ENCODE data around the gene RELN.

Gene RELN

DNA sequence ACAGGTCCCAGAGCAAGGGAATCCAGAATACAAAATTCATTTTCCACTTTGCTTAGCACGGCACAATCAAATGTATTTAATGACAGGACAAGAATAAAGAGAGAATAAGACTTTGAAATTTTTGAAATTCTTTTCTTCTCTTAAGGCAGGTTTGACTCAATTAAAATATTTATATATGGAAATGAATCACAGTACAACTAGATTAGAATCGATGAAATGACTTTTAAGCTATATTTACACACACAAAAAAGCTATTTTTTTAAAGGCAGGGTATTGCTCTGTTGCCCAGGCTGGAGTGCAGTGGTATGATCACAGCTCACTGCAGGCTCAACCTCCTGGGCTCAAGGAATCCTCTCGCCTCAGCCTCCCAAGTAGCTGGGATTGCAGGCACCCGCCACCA is 278.0 kb downstream of the RELN start:
- no peak for DNase-seq

DNA sequence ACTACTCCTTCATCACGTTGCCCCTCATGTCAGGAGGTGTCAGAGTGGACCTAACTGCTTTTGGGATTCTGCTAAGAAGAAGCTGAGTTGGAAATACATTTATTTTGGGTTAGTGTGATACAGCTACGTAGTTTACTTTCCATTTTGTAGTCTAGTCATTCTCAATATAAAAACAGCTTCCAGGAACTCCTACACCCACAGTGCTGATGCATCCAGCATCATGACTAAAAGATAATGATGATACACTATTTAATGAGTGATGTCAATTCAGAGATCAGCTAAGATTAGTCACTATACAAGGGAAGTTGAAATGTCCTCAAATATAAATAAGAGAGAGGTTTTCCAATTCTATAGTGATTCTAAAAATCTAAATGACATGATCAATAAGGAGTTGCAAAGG is 279.2 kb downstream of the RELN start:
- no peak for DNase-seq

DNA sequence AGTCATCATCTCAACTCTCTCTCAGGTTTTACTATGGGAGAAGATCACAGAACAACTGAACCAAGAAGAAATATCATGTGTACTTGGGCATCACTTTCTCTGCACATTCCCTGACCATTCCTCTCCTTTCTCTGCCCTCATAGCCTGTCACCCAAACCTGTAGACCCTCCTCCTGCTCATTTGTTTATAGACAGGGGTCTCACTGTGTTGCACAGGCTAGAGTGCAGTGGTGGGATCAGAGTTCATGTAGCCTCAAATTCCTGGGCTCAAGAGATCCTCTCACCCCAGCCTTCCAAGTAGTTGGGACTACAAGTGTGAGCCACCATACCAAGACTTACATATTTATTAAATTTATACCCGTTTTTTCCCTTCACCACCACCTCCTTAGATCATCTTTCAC is 282.7 kb downstream of the RELN start:
- DNase-seq, result no peak

DNA sequence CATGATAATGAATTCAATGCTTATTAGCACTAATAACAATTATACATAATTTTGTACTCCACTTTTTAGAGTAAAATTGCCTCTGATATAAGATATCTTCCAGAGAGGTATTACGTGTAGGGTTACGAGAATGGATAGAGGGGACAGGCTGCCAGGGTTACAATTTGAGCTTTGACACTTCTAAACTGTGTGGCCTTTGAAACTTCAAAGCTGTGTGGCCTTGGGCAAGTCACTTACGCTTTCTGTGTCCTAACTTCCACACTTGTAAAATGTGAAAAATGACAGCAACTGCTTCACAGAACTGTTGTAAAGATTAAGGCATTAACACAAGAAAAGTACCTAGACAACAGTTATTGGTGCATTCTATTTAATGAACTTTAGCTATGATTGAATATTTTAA is 283.9 kb downstream of the RELN start:
- DNase-seq, result no peak

DNA sequence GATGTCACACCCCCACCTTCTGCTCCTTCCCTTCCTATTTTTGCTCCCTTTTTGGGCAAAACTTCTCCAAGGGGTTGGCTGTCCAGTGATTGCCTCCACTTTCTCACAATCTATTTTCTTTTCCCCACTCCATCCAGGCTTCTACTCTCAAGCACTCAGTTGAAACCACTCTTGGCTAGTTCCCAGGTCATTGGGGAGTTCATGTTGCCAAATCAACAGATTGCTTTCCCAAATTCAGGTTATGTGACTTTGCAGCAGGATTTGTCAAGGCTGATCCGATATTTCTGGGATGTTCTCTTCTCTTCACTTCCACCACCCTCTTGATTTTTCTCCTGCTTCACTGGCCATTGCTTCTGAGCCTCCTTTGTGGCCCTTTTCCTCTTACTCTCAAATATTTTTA is 284.8 kb downstream of the RELN start:
- peak; percentile 78 to 91 for DNase-seq

DNA sequence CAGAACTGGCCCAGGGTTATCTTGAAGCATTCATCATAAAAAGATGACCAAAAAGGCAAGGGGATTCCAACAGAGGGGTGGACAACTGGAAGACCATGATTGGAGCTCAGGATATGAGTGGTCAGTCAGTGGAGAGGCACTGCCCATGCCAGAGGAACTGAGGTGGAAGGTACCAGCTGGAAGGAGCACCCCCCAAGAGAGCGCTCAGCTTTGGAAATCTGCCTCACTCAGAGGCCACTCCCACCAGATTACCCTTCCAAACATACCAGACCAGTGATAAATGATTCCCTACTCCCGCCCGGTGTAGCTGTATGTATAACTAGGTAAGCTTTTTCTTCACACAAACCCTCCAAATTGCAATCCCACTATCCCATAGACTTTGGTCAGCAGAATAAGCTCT is 286.5 kb downstream of the RELN start:
- peak in 1 of 2 experiments; percentile 17 for DNase-seq

DNA sequence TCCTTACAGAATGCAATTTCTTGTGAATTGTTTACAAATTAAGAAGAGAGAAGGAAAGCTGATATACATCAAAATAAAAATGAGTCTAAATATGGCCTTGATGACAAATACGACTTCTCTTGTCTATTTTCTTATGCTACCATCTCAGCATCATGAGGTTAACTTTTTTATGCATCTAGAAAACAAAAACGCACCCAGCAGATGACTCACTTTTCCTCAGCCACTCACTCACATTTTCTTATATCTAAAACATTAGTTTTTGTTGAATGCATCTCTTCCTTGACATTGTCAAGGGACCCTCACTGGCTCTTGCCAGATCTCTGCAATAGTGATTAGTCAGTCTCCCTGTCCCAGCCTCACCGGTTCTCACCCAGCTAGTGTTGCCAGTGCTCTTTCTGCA is 287.0 kb downstream of the RELN start:
- DNase-seq, result no peak

DNA sequence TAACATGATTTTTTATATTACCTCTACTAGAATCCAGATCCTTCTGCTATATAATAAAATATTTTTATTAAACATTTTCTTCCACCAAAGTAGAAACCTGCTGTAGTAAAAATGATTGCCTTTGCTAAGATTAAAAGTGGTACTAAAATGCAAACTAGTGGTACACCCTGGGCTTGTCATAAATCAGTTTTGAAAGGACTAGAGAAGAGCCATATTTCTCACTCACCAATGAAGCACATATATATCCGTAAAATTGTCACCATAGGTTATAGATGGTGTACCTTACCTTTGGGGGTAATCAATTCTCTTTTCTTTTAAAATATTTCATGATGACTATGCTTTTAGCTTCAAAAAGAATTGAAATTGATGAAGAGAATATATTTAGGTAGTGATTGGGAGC is 290.4 kb downstream of the RELN start:
- no peak for DNase-seq

DNA sequence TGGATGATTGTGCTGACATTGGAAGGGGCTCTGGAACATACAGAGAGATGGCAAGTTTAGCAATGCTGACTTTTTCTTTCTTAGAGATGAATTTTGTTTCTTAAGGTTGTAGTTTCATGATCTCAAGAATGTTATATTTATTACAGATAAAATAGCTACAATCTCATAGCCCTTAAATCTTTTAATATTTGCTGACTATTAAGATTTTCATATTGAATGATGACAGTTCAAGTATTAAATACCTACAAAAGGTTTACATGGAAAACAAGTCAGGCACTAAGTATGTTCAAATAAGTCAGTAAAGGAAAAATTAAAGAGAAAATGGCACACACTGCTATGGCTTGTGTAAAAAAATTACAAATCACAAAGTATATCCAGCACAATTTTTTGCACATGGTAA is 291.4 kb downstream of the RELN start:
- no peak for DNase-seq

DNA sequence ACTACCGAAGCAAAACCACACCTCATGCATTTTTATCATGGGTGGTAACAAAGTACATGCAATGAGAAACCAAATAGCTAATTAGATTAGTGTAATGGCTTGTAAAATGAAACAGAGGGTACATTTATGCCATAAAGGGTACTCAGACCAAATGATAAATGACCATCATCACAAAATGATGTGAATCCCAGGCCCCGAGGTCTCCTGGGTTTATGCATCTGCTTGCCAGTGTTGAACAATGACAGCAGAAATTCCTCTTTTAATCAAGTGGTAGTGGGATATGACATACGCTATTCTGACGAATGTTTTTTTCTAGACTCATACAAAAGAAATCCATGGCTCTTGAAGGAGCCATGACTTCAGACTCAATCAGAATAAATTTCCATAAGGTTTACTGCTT is 293.9 kb downstream of the RELN start:
- DNase-seq, result no peak

DNA sequence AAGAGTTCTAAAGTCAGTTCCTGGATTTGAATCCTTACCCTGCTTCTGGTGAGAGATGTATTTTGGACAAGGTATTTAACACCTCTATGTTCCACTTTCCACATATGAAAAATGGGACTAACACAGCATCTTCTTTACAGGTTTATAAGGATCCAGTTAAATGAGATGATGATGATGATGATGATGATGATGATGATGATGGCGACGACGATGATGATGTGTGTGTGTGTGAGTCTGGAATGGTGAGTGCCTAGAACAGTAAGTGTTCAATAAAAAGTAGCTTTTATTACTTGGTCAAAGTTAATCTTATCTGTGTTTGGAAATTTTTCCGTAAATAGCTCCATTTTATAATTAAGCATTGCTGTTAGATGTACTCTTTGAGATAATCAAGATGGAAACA is 295.2 kb downstream of the RELN start:
- DNase-seq, result no peak

DNA sequence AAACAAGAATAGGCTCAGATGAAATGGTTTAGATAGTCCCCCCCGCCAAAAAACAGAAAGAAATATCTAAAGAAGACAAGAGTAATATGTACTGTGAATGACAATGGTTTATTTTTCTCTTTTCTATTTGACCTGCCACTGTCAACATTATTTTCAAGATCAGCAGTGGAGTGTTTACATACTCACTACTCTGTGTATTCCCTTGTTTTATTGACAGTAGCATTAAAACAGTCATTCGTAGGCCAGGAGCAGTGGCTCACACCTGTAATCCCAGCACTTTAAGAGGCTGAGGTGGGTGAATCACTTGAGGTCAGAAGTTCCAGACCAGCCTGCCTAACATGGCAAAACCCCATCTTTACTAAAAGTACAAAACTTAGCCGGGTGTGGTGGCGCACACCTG is 298.2 kb downstream of the RELN start:
- no peak for DNase-seq

DNA sequence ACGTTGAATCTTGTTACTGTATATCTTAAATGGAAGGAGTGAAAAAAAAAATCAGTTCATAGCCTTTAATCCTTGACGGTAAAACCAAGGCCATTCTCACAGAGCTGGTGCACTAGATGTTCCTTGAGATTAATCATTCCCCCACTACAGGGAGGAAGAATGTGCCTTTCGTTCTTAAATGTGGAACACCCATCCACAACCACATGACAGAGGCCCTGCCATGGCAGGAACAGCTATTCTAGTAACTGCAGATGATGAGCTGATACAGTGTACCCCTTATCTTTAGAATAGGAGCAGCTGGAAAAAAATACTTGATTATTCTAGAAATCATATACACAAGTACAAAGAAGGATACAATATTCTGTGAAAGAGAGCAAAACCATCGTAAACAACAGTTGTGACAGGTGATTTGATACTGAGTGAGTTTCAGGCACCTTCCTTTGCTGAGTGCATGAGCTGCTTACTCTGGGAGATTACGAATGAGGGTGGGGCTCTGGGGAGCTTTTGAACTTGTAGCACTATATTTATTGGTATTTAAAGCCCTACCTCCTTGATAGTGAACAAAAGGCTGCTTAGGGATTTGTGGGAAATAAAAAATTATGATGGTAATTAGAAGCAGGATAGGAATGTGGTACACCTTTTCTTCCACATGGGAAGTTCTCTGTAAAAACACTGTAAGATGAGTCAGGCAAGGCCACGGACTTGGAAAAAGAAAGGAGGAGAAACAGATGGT is 299.1 kb downstream of the RELN start:
- peak in 1 of 2 experiments; percentile 35 for DNase-seq

DNA sequence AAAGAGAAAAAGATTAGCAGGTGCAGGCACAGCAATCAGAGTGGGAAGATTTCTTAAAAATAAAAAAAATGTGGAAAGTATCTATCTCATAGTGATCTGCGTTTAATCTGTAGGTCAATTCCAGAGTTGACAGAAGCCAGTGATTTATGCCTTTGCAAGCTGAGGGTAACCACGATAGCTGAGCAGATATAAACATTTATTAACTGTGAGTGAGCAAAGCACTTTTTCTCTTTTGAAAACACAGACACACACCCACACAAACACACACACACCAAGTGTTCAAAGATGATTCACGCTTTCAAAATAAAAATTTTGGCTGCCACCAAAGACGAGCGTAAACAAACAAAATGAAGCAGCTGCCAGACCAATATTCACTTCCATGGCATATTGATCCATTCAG is 300.2 kb downstream of the RELN start:
- DNase-seq, result peak in 1 of 2 experiments; percentile 31

DNA sequence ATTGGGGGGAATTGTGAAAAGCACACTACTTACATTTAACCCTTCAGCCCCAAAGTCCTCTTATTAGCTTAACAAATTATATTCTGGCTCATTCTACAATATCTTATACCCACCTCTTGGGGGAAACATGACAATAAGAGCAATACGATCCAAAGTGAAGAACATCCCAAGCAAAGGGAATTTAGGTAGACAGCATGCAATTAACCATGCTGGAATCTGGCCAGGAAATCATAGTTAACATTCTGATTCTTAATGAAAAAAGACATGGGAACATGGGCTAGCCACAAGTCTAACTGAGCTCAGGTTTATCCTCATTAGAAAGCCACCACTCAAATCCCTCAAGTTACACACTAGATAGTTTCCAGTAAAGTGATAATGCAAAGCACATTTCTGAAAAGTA is 301.5 kb downstream of the RELN start:
- peak; percentile 16 to 73 for DNase-seq

DNA sequence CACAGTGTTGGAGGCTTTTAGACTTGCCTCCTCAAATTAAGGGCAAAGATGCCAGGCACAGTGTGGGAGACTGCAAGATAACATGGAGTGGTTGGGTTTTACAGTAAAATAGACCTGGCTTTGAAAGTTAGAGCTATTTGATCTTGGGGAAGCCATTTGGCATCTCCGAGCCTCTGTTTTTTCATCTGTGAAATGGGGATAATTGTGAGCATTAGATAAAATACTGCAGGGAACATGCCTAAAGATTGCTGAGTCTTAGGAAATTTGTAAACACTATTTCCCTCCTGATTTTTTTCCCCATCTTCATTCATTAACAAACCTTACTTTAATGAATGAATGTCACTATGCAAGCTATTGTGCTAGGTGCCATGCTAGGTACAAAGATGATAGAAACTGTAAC is 302.2 kb downstream of the RELN start:
- peak in 1 of 2 experiments; percentile 27 for DNase-seq

DNA sequence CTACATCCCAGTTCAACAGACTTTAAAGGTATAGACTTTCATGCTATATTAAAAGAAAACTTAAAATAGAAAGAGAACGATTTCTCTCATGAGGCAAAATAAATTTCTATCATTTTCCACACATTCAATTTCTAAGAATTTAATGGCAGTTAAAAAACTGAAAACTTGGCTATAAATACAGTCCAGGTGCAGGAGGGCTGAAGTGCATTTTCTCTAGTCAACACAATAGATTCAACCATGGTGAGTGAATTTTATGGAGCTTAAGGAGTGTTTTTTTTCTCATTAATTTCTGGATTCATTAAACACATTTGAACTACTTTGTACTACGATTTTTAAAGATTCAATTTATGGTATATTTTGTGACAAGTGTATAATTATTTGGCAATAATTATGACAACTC is 302.7 kb downstream of the RELN start:
- peak; percentile 31 to 47 for DNase-seq

DNA sequence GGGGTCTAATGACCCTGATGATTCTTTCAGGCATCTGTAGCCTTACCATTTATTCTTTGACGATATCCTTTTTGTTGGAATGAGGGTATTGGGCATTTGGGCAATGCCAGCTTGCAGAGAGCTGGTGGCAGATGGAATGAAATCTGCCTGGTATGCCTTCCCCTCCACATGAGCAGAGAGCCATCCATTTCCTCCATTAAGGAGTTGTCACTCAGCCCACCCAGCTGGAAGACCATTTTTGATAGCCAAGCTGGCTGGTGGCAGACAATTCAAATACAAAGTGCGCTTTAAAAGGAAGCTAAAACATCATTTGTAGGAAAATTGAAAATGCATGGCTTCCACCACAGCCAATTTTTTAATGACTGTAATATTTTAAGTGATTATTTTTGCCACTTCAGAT is 303.4 kb downstream of the RELN start:
- DNase-seq, result peak; percentile 67 to 92

DNA sequence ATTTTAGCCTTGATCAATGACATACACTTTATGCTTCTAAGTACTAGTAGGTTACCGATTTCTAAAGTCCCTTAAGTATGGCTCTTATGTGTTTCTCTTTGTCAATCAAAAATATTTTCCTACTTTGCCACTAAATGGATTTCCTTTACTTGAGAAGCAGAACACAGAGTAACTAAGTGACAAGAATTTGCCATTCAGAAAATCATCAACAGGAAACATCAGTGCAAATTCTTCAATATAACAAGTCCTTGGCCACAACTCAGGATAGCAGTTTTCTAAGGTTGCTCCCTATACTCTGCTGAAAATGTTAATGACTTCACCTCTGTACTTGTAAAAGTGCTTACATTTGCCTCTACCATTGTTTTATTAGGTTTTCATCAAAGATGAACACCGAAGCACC is 303.8 kb downstream of the RELN start:
- peak in 1 of 2 experiments; percentile 65 for DNase-seq

DNA sequence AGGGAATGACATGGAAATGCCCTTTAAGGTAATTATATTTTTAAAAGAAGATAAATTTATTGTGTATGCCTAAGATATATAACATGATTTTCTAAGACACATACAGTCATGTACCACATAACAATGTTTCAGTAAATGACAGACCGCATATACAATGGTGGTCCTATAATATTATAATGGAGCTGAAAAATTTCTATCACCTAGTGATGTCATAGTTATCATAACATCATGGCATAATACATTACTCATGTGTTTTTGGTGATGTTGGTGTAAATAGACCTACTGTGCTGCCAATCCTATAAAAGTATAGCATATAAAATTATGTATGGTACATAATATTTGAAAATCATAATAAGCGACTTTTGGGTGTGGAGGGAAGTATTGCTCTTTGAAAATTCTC is 306.1 kb downstream of the RELN start:
- no peak for DNase-seq

DNA sequence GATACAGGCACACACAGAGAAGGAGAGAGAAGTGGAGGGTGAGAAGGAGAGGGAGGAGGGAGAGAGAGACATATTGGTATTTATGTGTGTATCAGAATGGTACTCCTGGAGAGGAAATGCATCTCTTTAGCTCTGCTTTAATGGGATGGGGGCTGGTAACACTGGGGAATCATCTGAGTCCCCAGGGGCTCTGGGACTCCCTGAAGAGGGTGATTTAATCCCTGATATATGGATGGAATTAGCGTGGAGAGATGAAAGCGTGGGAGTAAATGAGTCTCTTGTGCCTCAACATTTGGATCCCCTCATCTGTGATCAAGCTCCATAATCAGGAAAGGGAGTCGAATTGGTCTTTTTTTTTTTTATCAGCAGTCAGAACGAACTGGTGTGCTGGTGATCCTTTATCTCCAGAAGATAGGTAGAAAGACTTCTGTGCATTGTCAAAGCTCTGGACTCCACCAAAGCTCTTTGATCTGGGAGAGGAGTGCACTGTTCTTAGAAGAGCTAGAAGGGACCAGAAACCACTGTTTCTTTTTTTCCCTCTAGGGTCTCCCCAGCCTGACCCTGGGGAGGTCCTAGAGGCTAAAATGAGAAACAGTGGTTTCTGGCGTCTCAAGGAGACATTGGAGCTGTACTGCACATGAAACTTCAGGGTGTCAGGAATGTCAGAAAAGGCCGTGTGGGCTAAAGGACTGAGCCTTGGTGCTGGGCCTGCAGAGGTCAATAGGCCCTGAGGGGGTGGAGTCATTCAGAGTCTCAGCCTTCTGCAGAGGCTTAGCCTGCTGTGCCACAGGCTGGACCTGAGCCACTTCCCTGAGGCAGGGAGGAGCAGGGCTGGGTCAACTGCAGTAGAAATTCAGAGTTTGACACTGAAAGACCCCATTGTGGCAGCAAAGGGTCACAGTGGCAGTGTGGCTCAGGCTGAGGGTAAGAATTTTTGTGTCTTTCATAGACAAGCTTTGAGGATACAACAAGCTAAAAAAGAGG is 309.0 kb downstream of the RELN start:
- no peak for DNase-seq

DNA sequence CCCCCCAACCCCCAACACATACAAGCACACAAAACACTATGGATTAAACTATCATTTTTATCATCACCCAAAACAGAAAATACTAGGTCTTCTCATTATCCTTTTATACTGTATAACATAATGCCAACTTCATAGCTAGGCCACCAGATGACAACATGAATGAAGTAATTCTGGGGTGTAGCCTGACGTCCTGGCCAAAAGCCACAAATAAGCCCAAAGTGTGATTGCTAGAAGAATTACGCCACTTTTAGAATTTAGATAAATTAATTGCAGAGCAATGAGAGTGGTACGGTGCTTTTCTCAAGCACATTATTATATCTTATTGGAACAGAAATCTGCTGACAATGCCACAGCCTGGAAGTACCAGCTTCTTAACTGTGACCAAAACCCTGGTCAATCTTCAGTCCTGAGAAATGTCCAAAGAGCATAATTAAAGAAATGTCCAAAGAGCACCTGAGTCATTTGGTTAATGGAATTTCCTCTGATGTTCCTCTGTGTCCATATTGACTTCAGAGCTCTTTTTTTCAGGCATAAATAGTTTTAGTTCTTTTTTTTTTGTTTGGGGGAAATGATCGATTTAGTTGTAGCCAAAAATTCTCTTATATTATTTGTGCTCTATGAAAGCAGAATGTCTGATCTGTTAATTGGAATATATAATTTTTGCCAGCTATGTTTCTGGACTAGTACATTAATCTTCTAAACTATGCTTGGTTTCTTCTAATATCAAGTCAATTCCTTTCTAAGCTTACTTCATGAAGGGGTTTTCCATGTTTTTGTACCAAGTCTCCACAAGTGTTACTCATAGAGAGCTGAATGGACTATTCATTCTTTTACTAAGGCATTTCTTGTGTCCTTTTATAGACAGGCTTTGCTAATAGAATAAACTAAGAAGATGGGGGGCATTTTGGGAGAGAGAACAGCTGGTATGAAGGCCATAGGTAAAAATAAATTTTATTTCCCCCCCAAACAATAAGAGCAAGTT is 310.0 kb downstream of the RELN start:
- DNase-seq, result no peak

Measured in NCI-H446 (cell line).